DMS53 treated with DMSO at 0.1 percent for 48 hours (cell line): Measurements from ENCODE around the gene GASK1B.
A peak's percentile ranks its signal among the peaks of the same experiment; 100 is the strongest.

Source experiments
- DNase-seq: peaks from one replicate; lab custom pipeline; 2025; ENCODE audit not compliant: unreplicated experiment; lab: John Stamatoyannopoulos, UW

GASK1B gene

GRCh38 chr4:158155656-158156356, 17.0 kb downstream of the GASK1B start:
- DNase-seq = no peak

GRCh38 chr4:158147151-158147550, 25.7 kb downstream of the GASK1B start:
- DNase-seq = no peak

- DNase-seq = no peak
Observed at GRCh38 chr4:158146736-158147135, 26.1 kb downstream of the GASK1B start.

- no peak for DNase-seq
Observed at GRCh38 chr4:158139086-158139485, 33.7 kb downstream of the GASK1B start.

- DNase-seq = no peak
Observed at GRCh38 chr4:158134222-158134621, 38.6 kb downstream of the GASK1B start.

- DNase-seq = no peak
Observed at GRCh38 chr4:158133551-158133950, 39.3 kb downstream of the GASK1B start.

GRCh38 chr4:158131027-158131426, 41.8 kb downstream of the GASK1B start:
- no peak for DNase-seq

GRCh38 chr4:158130204-158130603, 42.6 kb downstream of the GASK1B start:
- DNase-seq = peak; percentile 22

- DNase-seq = no peak
Observed at GRCh38 chr4:158129694-158130093, 43.1 kb downstream of the GASK1B start.

GRCh38 chr4:158128540-158128939, 44.3 kb downstream of the GASK1B start:
- DNase-seq = no peak

- no peak for DNase-seq
Observed at GRCh38 chr4:158125310-158125709, 47.5 kb downstream of the GASK1B start.
